ENCODE data around the gene RNF225.

- TF ChIP-seq EZH2 (IDR thresholded peaks at IDR 0.05; ENCODE audit: borderline replicate concordance, insufficient read depth, low read depth, low read length, poor library complexity, severe bottlenecking) (no peak), CTCF (IDR thresholded peaks at IDR 0.05) (no peak)
These were observed 2.1 kb downstream of the RNF225 start for GRCh38 chr19:58397533-58398037.

All from B cell (primary cell).